CD4-positive, alpha-beta T cell treated with Interleukin-15 for 1 hour (primary cell): ENCODE measurements around the gene ZCCHC18.
"Not testable (repeated sequence)": the region's sequence is repeated elsewhere in the genome, so short reads cannot be mapped to it uniquely, and the experiment has no call there.

Source experiments
- DNase-seq: peaks from one replicate; pipeline ENCODE4 v3.0.0-alpha.2; 2020

Gene ZCCHC18

GRCh38 chrX:104112326-104112951 is at the start of gene ZCCHC18:
TSS of gene ZCCHC18 (plus strand) at chrX:104112523. CDS start at chrX:104114112, 1,589 bp downstream.
- peak; percentile 23 for DNase-seq

DNA sequence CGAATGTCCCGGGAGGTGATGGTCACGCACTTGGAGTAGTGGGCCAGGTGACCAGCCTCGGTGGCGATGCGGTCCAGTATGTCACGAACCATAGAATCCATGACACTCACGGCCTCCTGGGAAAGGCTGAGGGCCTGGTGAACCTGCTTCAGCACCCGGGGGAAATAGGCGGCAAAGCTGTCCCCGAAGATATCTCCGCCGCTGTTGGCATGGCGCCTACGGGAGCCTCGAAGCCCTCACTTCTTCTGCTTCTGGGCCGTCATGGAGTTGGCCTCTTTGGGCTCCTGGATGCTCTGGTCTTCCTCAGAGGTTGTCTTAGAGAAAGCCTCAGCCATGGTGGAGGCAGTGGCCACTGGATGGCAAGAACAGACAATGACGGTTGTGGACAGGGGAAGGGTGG is 49.7 kb upstream of the ZCCHC18 start:
- not testable (repeated sequence) for DNase-seq

- not testable (repeated sequence) for DNase-seq
These were observed 36.4 kb upstream of the ZCCHC18 start, which contains the start of gene TMSB15C for GRCh38 chrX:104075778-104076445. TSS of gene TMSB15C (minus strand) at chrX:104076236.

DNA sequence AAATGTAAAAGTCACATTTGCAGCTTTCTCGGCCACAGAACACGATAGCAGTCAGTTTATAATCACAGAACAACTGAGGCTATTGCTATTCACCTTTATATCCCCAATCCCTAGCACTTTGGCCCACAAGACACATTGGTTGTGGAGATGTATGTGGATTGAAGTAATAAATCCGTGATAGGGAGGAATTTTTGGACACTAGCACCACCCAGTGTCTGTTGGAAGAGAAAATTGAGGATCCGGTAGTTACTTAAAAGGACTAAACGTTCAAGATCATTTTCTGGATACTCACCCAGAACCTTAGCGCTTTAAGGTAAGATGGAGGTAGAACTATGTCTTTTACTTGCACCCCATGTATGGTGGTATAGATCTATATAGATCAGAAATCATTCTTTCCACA is 34.5 kb upstream of the ZCCHC18 start:
- not testable (repeated sequence) for DNase-seq

DNA sequence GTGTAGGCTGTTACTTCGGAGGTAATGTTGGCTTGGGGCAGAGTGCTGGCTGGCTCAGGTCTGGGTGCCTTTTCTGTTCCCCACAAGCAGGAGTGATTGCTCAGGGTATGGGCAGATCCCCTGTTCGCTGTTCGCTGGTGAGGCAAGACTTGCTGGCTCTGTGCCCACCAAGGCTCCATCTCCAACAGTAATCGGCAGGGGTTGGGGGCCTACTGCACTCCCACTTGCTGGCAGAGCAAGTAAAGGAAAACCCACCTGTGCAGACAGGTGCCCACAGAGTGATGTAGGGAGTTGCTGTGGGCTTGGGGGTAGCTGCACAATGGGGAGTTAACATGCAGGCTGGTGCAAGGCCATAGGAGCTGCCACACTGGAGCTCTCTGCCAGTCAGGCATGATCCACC is 28.3 kb upstream of the ZCCHC18 start:
- no peak for DNase-seq

DNA sequence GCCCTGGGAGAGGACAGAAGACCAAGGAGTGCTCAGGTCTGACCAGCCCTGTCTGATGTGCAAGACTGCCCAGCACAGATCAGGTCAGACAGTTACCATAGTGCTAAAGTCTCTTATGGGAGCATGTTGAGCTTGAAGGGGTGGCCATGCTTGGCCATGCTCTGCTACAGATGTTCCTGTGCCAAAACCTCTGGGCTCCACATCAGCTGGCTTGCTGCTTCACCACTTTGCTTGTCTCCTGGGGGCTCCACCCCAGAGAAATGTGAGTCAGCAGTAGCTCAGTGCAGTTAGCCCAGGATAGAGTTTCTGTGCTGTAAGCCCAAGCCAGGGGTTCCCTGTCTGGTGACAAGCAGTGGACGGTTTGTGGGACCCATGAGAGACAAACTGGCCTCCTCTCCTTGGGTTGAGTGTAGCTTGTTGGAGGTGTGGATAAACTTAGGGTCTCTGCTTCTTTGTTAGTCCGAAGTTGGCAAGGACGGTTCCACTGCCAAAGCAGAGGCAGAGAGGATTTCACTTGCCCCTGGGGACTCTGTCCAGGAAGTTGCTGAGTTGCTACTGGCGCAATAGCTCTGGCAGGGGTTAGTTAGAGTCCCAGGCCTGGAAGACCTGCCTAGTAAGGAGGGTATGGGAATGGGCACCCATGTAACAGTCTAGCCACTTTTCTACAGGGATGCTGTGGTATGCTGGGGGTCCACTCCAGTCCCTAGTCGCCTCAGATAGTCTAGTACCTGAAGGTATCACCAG is 27.6 kb upstream of the ZCCHC18 start:
- no peak for DNase-seq

GRCh38 chrX:104085477-104085876 is 26.8 kb upstream of the ZCCHC18 start:
- no peak for DNase-seq

GRCh38 chrX:104085919-104086318 is 26.4 kb upstream of the ZCCHC18 start:
- DNase-seq, result no peak

- peak; percentile 53 for DNase-seq
These were observed 14.0 kb upstream of the ZCCHC18 start for GRCh38 chrX:104098151-104098808.

DNA sequence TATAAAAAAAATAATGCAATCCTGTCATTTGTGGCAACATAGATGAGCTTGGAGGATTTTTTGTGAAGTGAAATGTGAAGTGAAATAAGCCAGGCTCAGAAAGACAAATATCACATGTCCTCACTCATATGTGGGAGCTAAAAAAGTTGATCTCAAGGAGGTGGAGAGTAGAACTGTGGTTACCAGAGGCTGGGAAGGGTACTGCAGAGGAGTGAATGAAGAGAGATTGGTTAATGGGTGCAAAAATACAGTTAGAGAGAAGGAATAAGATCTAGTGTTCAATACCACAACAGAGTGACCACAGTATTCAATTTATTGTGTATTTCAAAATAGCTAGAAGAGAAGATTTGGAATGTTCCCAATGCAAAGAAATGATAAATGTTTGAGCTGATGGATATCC is 13.4 kb upstream of the ZCCHC18 start:
- no peak for DNase-seq

- no peak for DNase-seq
These were observed 7.6 kb upstream of the ZCCHC18 start for GRCh38 chrX:104104676-104105075.

- DNase-seq, result no peak
These were observed 6.7 kb upstream of the ZCCHC18 start for GRCh38 chrX:104105330-104106262.

DNA sequence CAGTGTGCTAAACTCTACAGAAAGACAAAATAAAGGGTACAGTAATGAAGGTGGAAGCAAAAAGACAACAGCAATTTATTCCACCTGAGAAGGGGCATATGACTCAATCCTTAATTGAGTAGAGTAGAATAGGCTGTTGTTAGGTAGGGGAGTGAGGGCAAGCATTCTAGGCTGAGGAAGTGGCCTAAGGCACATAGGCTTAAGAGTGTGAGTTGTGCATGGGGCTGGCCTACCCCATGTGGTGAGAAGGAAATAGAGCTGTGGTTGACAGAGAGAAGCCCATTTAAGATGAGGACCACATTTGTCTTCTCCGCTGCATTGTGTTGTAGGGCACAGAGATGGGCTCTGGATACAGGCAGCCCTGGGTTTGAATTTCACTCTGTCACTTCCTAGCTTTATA is 3.4 kb upstream of the ZCCHC18 start:
- no peak for DNase-seq

DNA sequence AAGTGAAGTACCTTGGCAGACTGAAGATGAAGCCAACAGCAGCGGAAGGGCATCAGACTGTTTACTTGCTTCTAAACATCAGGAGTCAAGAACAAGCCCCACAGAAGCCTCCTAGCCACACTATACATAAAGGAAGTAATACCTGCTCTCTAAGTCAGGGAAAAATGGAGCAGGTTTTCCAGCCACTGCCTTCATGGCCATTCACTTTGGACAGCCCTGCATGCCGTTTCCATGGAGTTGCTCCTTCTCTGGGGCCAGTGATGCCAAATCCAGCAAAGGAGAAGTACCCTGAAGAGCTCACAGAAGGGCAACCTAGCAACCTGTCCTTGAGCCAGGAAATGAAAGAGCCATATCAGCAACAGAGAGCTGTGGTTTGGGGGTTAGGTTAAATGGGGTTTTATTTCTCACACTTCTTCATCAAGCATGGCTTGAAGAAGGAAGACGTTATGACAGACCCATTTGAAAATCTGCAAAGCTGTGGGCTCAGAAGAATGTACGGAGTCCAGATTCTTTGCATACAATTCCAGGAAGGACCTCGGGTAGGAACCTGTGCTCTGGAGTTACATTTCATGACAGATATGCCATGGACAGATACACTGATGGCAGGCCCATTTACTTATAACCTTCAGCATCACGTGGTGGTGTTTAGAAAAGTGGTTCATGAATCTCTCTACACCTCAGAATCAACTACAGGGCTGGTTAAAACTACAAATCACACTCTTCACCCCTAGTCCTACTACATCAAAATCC is 1.7 kb upstream of the ZCCHC18 start:
- DNase-seq, result not testable (repeated sequence)

- peak; percentile 39 for DNase-seq
These were observed 1.1 kb downstream of the ZCCHC18 start for GRCh38 chrX:104113222-104113965.

DNA sequence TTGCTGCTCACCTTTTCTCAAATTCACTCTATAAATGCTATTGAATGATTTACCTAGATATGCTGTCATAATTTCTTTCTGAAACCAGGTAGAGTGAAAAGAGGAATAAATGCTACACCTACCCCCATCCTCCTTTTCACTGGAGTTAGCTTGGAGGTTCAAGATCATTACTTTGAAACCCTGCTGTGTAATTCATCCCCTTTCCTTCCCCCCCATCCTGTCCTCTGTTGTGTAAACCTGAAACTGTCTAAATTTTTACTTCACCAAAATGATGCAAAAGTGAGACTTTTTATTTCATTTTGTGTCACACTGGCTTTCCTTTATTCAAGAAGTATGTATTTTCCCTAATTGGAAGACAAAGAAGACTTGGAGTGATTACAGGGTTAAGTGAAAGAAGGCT is 5.4 kb downstream of the ZCCHC18 start:
- no peak for DNase-seq

DNA sequence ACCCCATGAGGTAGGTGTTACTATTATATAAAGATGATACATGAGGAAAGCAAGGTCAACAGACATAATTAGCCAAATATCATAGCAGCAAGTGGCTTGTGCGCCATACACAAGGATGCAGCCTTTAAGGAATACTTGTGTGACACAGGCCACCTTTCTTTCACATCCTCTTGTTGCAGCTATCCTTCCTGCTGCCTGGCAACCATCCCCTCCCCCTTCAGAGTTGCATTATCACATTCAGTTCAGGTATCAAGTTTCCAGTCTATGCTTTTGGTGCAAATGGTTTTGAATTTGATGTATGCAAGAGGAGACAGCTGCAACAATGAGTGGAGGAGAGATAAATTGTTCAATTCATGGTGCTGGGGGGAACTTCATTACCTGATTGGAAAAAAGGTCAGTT is 6.4 kb downstream of the ZCCHC18 start:
- no peak for DNase-seq

- no peak for DNase-seq
These were observed 10.5 kb downstream of the ZCCHC18 start for GRCh38 chrX:104122829-104123228.

DNA sequence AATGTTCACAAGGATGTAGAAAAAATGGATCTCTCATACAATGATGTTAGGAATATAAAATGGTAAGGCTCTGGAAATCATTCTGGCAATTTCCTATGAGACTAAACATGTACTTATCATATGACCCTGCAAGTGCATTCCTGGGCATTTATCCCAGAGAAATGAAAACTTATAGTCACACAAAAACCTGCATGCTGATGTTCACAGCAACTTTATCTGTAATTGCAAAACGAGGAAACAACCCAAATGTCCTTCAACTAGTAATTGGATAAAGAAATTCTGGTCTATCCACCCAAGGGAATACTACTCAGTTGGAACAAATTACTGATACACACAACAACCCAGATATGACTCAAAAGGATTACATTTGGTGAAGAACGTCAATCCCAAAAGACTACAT is 14.5 kb downstream of the ZCCHC18 start:
- DNase-seq, result no peak

GRCh38 chrX:104130808-104131207 is 18.5 kb downstream of the ZCCHC18 start:
- no peak for DNase-seq
